ENCODE measurements around the gene CAMTA1. TPM values are rescaled to one million over a fixed set of nuclear protein-coding genes. Genes with fewer than 3 reads are reported as not detected.

CAMTA1 gene
- total RNA-seq, 1 donor from 2014 or later: 160 TPM

- intact Hi-C loops (cut with micrococcal nuclease): no loop called here
These were observed 821.8 kb downstream of the CAMTA1 start for GRCh38 chr1:7607097-7607496.

GRCh38 chr1:7608628-7609305 lies 823.5 kb downstream of the CAMTA1 start:
- peaks cover 9% of the 10 kb centered on the region for H3K27me3 ChIP-seq (ENCODE audit: low read depth)
- H3K4me1 ChIP-seq: peaks cover 8% of the 10 kb centered on the region
- no peaks in the 10 kb centered on the region for H3K36me3 ChIP-seq
- no peak overlapping the region for H3K4me3 ChIP-seq
- TF ChIP-seq CTCF (IDR thresholded peaks at IDR 0.05; ENCODE audit: borderline replicate concordance): no peak
- H3K9me3 ChIP-seq (replicated peaks): no peaks in the 10 kb centered on the region
- DNase-seq: no peak
- no peak overlapping the region for H3K27ac ChIP-seq (replicated peaks)
- intact Hi-C loops (cut with micrococcal nuclease): no loop called here

More at GRCh38 chr1:7607097-7607496, 821.8 kb downstream of the CAMTA1 start:
- Histone ChIP-seq H3K27ac (replicated peaks) (no peak overlapping the region), H3K27me3 (ENCODE audit: low read depth) (peaks cover 9% of the 10 kb centered on the region), H3K36me3 (no peaks in the 10 kb centered on the region), H3K4me3 (no peak overlapping the region), H3K9me3 (replicated peaks) (no peaks in the 10 kb centered on the region), H3K4me1 (no peaks in the 10 kb centered on the region)
- no peak for TF ChIP-seq CTCF (IDR thresholded peaks at IDR 0.05; ENCODE audit: borderline replicate concordance)
- DNase-seq: no peak

GRCh38 chr1:7609311-7609994 lies 824.2 kb downstream of the CAMTA1 start:
- intact Hi-C loops (cut with micrococcal nuclease): no loop called here
- peaks cover 9% of the 10 kb centered on the region for H3K27me3 ChIP-seq (ENCODE audit: low read depth)

GRCh38 chr1:7610106-7610731 lies 825.0 kb downstream of the CAMTA1 start:
- TF ChIP-seq CTCF (IDR thresholded peaks at IDR 0.05; ENCODE audit: borderline replicate concordance): no peak
- DNase-seq: no peak
- Histone ChIP-seq H3K9me3 (replicated peaks) (no peaks in the 10 kb centered on the region), H3K27me3 (ENCODE audit: low read depth) (peaks cover 9% of the 10 kb centered on the region), H3K27ac (replicated peaks) (no peak overlapping the region), H3K36me3 (no peaks in the 10 kb centered on the region), H3K4me3 (no peak overlapping the region), H3K4me1 (peaks cover 22% of the 10 kb centered on the region)
- intact Hi-C loops (cut with micrococcal nuclease): no loop called here

More at GRCh38 chr1:7609311-7609994, 824.2 kb downstream of the CAMTA1 start:
- no peak for TF ChIP-seq CTCF (IDR thresholded peaks at IDR 0.05; ENCODE audit: borderline replicate concordance)
- Histone ChIP-seq H3K4me3 (no peak overlapping the region), H3K4me1 (peaks cover 14% of the 10 kb centered on the region), H3K9me3 (replicated peaks) (no peaks in the 10 kb centered on the region), H3K27ac (replicated peaks) (no peak overlapping the region), H3K36me3 (no peaks in the 10 kb centered on the region)
- no peak for DNase-seq

- DNase-seq: no peak
- Histone ChIP-seq H3K4me3 (no peak overlapping the region), H3K36me3 (no peaks in the 10 kb centered on the region), H3K9me3 (replicated peaks) (no peaks in the 10 kb centered on the region), H3K27me3 (ENCODE audit: low read depth) (peaks cover 4% of the 10 kb centered on the region), H3K4me1 (peaks cover 29% of the 10 kb centered on the region), H3K27ac (replicated peaks) (no peak overlapping the region)
- intact Hi-C loops (cut with micrococcal nuclease): no loop called here
- no peak for TF ChIP-seq CTCF (IDR thresholded peaks at IDR 0.05; ENCODE audit: borderline replicate concordance)
These were observed 825.7 kb downstream of the CAMTA1 start for GRCh38 chr1:7610936-7611335.

All from left ventricle myocardium inferior (tissue), 1 donor.